Measurements from ENCODE around the gene FRA10AC1.

Gene FRA10AC1

DNA sequence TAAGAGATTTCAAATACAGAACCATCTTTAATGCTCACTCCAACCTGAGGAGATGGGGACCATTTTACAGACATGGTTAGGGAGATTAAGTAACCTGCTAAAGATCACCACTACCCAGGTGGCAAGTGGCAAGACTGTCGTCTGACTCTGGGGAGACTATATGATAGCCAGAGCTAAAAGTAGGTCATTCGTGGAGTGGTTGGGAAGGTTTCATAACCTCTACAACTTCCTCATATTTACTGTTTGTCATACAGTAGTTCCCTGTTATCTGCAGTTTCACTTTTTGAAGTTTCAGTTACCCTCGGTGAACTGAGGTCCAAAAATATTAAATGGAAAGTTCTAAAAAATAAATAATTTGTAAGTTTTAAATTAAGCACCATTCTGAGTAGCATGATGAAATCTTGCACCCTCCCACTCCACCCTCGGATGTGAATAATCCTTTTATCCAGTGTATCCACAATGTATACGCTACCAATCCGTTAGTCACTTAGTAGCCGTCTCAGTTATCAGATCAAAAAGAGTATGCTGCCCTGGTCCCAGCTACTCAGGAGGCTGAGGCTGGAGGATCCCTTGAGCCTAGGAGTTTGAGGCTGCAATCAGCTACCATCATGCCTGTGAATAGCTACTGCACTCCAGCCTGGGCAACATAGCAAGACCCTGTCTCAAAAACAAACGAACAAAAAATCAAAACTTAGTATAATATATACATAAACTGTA lies 40.4 kb upstream of the FRA10AC1 start:
- DNase-seq (ENCODE audit: insufficient read length, low spot score): no peak
- FAIRE-seq: no peak
- TF ChIP-seq, protein P1, sequence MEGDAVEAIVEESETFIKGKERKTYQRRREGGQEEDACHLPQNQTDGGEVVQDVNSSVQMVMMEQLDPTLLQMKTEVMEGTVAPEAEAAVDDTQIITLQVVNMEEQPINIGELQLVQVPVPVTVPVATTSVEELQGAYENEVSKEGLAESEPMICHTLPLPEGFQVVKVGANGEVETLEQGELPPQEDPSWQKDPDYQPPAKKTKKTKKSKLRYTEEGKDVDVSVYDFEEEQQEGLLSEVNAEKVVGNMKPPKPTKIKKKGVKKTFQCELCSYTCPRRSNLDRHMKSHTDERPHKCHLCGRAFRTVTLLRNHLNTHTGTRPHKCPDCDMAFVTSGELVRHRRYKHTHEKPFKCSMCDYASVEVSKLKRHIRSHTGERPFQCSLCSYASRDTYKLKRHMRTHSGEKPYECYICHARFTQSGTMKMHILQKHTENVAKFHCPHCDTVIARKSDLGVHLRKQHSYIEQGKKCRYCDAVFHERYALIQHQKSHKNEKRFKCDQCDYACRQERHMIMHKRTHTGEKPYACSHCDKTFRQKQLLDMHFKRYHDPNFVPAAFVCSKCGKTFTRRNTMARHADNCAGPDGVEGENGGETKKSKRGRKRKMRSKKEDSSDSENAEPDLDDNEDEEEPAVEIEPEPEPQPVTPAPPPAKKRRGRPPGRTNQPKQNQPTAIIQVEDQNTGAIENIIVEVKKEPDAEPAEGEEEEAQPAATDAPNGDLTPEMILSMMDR (IDR thresholded peaks at IDR 0.05; ENCODE audit: insufficient read depth, missing control alignments): no peak

DNA sequence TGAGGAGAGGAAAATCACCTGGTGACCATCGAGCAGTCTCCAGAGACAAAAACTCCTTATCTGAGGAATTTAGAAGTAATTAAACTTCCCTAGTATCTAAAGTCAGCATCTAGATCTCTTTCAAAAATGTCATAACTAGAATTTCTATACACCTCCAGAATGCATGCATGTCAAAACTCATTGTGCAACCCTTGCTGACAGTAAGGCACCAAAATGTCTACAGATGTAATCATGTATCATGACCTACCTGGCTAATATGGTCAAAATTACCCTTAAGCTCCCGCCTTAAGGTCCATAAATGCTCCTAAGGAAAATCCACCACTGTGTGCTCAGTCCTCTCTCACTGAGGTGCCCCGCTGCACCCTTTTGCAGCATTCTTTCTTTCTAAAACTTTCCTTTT lies 39.0 kb upstream of the FRA10AC1 start:
- FAIRE-seq: no peak
- DNase-seq (ENCODE audit: insufficient read length, low spot score): no peak
- TF ChIP-seq, protein P1 (IDR thresholded peaks at IDR 0.05; ENCODE audit: insufficient read depth, missing control alignments): no peak

DNA sequence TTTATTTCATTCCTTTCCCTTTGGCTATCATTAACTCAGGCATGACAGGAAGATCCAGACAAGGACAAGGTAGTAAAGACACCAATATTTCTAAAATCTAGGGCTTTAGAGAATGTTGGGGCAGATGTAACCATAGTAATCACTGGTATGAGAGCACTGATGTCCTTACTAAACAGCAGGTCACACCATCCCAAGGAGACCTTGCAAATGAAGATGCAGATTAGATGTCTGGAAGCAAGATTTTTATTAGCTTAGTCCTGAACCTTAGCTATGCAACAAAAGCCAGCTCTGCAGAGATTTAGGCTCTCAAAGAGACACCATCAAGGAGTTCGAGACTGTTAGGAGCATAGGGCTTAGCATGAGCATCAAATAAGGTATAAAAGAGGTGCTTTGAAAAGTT lies 23.6 kb upstream of the FRA10AC1 start:
- FAIRE-seq (no peak), DNase-seq (ENCODE audit: insufficient read length, low spot score) (no peak)

DNA sequence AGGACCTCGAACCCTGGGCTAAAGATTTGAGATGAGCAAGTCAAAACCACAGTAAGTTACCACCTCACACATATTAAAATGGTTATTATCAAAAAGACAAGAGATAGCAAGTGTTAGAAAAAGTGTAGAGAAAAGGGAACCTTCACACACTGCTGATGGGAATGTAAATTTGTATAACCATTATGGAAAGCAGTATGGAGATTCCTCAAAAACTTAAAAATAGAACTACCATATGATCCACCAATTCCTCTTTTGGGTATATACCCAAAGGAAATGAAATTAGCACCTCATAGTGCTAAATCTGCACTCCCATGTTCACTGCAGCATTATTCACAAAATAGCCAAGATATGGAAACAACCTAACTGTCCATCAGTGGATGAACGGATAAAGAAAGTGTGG lies 20.8 kb upstream of the FRA10AC1 start:
- no peak for FAIRE-seq

More for the DNA sequence above, 23.6 kb upstream of the FRA10AC1 start:
- TF ChIP-seq, protein P1 (IDR thresholded peaks at IDR 0.05; ENCODE audit: insufficient read depth, missing control alignments): no peak

DNA sequence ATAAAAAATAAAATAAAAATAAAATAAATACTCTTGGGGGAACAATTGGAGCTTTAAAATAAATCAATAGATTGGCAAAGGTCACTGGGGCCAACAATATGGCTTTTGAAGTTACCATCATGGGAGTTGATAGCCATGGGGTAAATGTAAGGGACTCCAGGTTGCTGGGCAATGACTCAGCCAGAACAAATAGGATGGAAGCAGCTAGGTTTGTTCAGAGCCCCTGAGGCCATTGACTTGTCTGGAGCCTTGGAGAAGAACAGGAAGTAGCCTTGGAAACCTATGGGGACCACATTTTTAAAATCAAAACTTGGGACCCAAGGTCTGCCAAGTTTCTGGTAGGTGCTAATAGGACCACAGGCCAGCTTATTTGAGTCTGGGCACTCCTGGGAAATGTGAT lies 20.2 kb upstream of the FRA10AC1 start:
- DNase-seq (ENCODE audit: insufficient read length, low spot score): no peak
- FAIRE-seq: no peak
- TF ChIP-seq, protein P1 (IDR thresholded peaks at IDR 0.05; ENCODE audit: insufficient read depth, missing control alignments): no peak

More for the DNA sequence above, 20.8 kb upstream of the FRA10AC1 start:
- no peak for DNase-seq (ENCODE audit: insufficient read length, low spot score)
- TF ChIP-seq, protein P1 (IDR thresholded peaks at IDR 0.05; ENCODE audit: insufficient read depth, missing control alignments): no peak

DNA sequence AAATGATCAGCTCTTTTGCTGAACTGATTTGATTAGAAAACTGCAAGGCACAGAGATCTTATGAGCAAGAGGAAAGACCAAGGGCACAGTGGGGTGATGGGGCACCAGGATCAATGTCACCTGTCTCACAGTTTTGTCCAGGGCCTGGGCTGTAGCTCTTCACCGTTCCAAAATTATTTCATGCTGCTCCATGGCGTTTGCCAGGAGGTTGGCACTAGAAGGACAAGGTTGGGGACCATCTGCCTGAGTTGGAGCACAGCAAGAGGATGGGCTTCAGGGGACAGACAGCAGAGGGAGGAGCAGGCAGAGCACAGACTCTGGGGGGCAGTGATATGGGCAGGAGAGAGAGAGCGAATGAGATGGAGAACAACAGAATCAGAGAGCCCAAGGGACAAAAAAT lies 17.5 kb upstream of the FRA10AC1 start:
- FAIRE-seq (no peak), DNase-seq (ENCODE audit: insufficient read length, low spot score) (no peak)
- TF ChIP-seq, protein P1 (IDR thresholded peaks at IDR 0.05; ENCODE audit: insufficient read depth, missing control alignments): no peak

DNA sequence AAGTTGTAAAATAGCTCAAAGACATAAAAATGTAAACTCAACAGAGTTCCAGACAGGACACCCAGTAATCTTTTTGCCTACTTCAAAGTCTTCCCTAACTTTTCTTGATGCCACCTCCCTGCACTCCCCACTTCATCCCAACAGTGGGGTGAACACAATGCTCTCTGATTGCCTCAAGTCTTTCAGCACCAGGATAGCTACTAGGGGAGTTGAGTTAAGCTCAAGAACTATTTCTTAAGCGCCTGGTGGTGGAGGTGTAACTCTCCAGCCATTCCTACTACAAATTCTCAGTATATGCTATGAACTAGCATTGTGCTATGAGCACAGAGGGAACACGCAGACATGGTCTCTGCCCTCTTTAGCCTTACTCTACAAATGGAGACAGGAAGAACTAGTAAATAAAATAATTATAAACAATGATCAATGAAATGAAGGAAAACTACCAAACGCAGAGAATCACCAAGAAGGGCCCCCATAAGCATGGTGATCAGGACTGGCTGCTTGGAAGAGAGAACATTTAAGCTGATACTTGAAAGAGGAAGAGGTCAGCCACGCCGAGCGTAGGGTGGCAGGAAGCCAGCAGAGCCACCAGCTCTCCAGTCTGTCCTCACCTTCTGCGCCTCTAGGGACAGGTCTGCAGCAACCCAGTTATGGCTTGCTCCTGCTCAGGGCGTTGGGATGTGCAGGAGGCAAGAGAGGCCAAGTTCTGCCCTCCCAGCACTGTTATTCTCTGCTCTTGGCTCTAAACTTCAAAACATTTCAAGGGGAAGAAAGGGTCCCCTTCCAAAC lies 16.7 kb upstream of the FRA10AC1 start:
- TF ChIP-seq, protein P1 (IDR thresholded peaks at IDR 0.05; ENCODE audit: insufficient read depth, missing control alignments): no peak
- FAIRE-seq: no peak
- no peak for DNase-seq (ENCODE audit: insufficient read length, low spot score)

Data from D721Med (cell line).